ENCODE data around the gene CYYR1. TPM values are rescaled to one million over a fixed set of nuclear protein-coding genes. Genes with fewer than 3 reads are reported as not detected.

Gene CYYR1
- total RNA-seq, 1 donor from 2014 or later, result 29.6 TPM

DNA sequence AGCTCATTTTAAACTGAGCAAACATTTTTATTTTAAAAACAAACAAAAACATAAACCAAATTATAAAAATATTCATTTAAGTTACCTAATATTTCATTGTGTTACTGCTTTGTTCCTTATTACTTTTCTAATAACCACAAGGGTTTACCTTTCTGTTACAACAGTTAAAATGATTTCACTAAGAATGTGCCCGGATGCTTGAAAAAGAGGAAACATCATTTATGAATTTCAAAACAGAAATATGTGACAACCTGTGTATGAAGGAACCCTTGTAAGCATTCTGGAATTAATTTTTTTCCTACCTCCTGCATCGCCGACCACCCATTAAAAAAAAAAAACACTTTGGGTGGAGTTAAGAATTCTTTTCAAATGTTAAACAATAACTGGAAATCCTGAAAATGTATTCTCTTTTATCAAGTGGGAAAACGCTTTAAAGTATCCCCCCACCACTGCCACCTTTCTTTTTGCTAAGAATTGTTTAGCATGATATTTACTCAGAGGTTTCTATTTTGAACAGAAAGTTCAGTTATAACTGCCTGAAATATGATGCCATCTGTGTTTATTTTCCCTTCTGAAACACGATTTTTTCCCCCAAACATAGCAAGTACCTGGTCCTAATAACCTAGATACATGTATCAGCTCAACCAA is 9.1 kb downstream of the CYYR1 start:
- intact Hi-C loops (cut with DNase I), result no loop called here
- TF ChIP-seq, protein P1, sequence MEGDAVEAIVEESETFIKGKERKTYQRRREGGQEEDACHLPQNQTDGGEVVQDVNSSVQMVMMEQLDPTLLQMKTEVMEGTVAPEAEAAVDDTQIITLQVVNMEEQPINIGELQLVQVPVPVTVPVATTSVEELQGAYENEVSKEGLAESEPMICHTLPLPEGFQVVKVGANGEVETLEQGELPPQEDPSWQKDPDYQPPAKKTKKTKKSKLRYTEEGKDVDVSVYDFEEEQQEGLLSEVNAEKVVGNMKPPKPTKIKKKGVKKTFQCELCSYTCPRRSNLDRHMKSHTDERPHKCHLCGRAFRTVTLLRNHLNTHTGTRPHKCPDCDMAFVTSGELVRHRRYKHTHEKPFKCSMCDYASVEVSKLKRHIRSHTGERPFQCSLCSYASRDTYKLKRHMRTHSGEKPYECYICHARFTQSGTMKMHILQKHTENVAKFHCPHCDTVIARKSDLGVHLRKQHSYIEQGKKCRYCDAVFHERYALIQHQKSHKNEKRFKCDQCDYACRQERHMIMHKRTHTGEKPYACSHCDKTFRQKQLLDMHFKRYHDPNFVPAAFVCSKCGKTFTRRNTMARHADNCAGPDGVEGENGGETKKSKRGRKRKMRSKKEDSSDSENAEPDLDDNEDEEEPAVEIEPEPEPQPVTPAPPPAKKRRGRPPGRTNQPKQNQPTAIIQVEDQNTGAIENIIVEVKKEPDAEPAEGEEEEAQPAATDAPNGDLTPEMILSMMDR (IDR thresholded peaks at IDR 0.05), result no peak
- Histone ChIP-seq H3K36me3 (no peaks in the 10 kb centered on the region), H3K4me3 (no peak overlapping the region), H3K9me3 (no peaks in the 10 kb centered on the region), H3K4me1 (no peaks in the 10 kb centered on the region), H3K27me3 (no peaks in the 10 kb centered on the region), H3K27ac (no peak overlapping the region)
- DNase-seq (ENCODE audit: low spot score in 2 of 2), result no peak

DNA sequence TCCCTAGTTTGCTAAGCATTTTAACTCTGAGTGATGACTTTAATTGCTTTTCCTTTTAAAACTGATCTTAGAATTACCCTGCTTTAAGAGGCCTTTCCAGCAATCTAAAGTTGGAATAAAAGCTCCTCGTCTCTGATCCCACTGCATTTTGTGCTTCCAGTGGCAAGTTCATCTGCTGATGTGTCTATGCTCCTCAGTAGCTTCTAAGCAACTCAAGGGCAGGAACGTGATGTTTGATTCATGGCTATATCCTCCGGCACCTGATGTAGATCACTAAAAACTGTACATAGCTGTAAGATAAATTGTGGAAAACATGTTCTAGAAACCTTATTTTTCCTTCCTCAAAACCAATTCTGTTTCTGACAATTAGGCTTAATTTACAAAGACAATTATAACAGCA is 12.5 kb downstream of the CYYR1 start:
- Histone ChIP-seq H3K4me3 (no peak overlapping the region), H3K4me1 (no peaks in the 10 kb centered on the region), H3K9me3 (no peaks in the 10 kb centered on the region), H3K27me3 (no peaks in the 10 kb centered on the region), H3K27ac (no peak overlapping the region), H3K36me3 (no peaks in the 10 kb centered on the region)
- TF ChIP-seq, protein P1 (IDR thresholded peaks at IDR 0.05), result no peak
- intact Hi-C loops (cut with DNase I), result no loop called here
- DNase-seq (ENCODE audit: low spot score in 2 of 2), result no peak

DNA sequence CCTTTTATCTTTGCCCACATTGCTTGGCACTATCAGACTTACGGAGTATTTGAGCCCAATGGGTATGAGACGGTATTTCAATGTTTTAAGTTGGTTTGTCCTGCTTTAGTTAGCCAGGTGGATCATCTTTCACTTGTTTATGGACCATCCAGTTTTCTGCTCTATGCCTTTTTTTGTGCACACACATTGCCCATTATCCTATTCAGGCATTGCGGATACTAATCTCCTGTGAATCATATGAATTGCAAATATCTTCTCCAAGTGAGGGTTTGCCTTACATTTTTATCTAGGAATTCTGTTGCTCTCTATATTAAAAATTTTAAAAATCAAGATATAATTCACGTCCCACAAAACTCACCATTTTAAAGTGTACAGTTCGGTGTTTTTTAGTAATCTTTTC is 14.0 kb downstream of the CYYR1 start:
- H3K27me3 ChIP-seq, result no peaks in the 10 kb centered on the region
- intact Hi-C loops (cut with DNase I), result no loop called here
- no peaks in the 10 kb centered on the region for H3K9me3 ChIP-seq
- H3K4me1 ChIP-seq, result no peaks in the 10 kb centered on the region
- no peaks in the 10 kb centered on the region for H3K36me3 ChIP-seq
- TF ChIP-seq, protein P1 (IDR thresholded peaks at IDR 0.05), result no peak
- no peak overlapping the region for H3K4me3 ChIP-seq
- no peak for DNase-seq (ENCODE audit: low spot score in 2 of 2)
- no peak overlapping the region for H3K27ac ChIP-seq

DNA sequence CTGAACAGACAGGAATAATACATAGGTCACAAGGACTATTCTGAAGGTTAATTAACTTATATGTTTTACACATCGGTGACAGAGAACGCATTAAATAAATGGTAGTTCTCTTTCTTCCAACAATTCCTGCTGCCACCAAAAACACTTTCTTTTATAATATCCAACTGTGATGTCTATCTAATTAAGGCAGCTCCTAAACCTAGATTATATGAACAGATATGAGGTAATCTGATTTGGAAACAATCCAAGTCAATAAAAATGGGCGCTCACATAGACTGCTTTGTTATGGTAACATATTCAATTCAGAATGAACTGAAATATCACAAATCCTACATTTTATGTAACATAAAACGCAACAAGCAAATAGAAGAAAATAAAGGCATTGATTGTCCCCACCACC is 16.0 kb downstream of the CYYR1 start:
- TF ChIP-seq, protein P1 (IDR thresholded peaks at IDR 0.05), result no peak
- intact Hi-C loops (cut with DNase I), result no loop called here
- H3K4me1 ChIP-seq, result no peaks in the 10 kb centered on the region
- no peak overlapping the region for H3K4me3 ChIP-seq
- no peak overlapping the region for H3K27ac ChIP-seq
- H3K9me3 ChIP-seq, result no peaks in the 10 kb centered on the region
- H3K27me3 ChIP-seq, result no peaks in the 10 kb centered on the region
- no peak for DNase-seq (ENCODE audit: low spot score in 2 of 2)
- H3K36me3 ChIP-seq, result no peaks in the 10 kb centered on the region

DNA sequence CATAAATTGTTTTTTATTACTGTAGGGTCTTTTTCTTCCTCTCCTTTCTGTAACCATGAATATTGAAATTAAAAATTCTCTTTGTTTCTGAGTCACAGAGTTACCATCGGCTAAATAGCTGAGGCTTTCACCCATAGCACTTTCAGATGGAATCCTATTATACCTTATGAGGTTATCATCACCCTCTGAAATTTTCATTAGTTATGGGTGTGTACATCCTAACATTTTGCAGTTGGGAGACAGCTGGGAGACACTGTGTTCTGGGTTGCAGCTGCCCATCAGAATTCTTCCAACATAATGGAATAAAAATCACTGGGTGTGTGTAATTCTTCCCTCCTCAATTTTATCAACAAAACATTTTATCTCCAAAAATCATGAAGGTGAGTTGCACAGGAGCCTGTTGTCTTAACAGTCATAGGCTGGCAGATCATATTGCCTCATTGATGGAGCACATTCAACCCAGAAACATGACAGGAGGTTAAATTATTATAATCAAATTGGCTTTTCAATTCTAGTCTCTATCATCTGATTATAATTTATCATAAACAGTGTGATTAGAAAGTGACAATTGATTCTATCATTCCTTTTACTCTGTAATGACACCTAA is 17.4 kb downstream of the CYYR1 start:
- TF ChIP-seq, protein P1 (IDR thresholded peaks at IDR 0.05), result no peak
- DNase-seq (ENCODE audit: low spot score in 2 of 2), result no peak
- H3K4me3 ChIP-seq, result no peak overlapping the region
- H3K27ac ChIP-seq, result no peak overlapping the region
- no peaks in the 10 kb centered on the region for H3K4me1 ChIP-seq
- no peaks in the 10 kb centered on the region for H3K27me3 ChIP-seq
- H3K36me3 ChIP-seq, result no peaks in the 10 kb centered on the region
- no peaks in the 10 kb centered on the region for H3K9me3 ChIP-seq
- intact Hi-C loops (cut with DNase I), result no loop called here

Measured in ascending aorta (tissue), 2 donors.